Neural crest cell (in vitro differentiated cells): ENCODE results near the gene LMO7. TPM values are rescaled to one million over a fixed set of nuclear protein-coding genes. Genes with fewer than 3 reads are reported as not detected.

Experiments
- DNase-seq: peaks from one replicate; pipeline ENCODE4 v3.0.0; 2021; ENCODE audit warnings: low read depth, mixed read lengths, low spot score
- H3K27ac Mint-ChIP-seq: one replicate; pipeline ENCODE4 v1.8.0; 2021; ENCODE audit warnings: mild to moderate bottlenecking, mixed read lengths; ENCODE audit not compliant: unreplicated experiment
- H3K27me3 Mint-ChIP-seq: 2 replicates; pipeline ENCODE4 v1.8.0; 2021; ENCODE audit warnings: low read depth, mild to moderate bottlenecking, mixed read lengths
- H3K36me3 Mint-ChIP-seq: 2 replicates; pipeline ENCODE4 v1.8.0; 2021; ENCODE audit warnings: low read depth, mild to moderate bottlenecking, mixed read lengths
- H3K4me1 Mint-ChIP-seq: 2 replicates; pipeline ENCODE4 v1.8.0; 2021; ENCODE audit warnings: mixed read lengths
- H3K4me3 Mint-ChIP-seq: one replicate; pipeline ENCODE4 v1.8.0; 2021; ENCODE audit warnings: mild to moderate bottlenecking, mixed read lengths
- H3K9me3 Mint-ChIP-seq: 2 replicates; pipeline ENCODE4 v1.8.0; 2021; ENCODE audit warnings: mixed read lengths
- CTCF ChIP-seq: fragments of 200-600 bp; sonication (generic); conservative IDR thresholded peaks from 2 replicates; pipeline ENCODE4 v1.5.0; 2021; ENCODE audit warnings: antibody characterized with exemption, mild to moderate bottlenecking
- total RNA-seq: library from RNA; stranded (reverse); gene quantifications from 2 replicates; pipeline ENCODE4 v1.2.1, GENCODE V29; 2021

LMO7 gene
- total RNA-seq, 1 donor from 2014 or later = 4.8 TPM

DNA sequence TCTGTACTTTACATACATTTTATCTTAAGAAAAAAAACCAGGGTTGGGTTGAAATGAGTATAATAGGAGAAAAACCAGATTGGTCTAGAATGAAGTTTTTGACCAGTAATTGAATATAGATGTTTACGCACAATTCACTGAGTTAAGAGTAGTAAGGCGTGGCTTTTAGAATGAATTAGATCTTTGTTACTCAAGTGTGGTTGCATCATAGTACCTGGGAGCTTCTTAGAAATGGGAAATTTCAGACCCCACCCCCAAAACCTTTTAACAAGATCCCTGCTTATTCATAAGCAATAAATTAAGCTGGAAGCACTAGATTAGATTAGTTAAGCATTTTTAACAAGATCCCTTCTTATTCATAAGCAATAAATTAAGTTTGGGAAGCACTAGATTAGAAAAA lies 28.7 kb upstream of the LMO7 start:
- no peak overlapping the region for H3K4me3 Mint-ChIP-seq
- H3K27ac Mint-ChIP-seq = no peak overlapping the region
- no peak for DNase-seq
- no peaks in the 10 kb centered on the region for H3K4me1 Mint-ChIP-seq
- H3K27me3 Mint-ChIP-seq = no peaks in the 10 kb centered on the region
- no peaks in the 10 kb centered on the region for H3K9me3 Mint-ChIP-seq
- H3K36me3 Mint-ChIP-seq = peaks cover 8% of the 10 kb centered on the region
- no peak for TF ChIP-seq CTCF

DNA sequence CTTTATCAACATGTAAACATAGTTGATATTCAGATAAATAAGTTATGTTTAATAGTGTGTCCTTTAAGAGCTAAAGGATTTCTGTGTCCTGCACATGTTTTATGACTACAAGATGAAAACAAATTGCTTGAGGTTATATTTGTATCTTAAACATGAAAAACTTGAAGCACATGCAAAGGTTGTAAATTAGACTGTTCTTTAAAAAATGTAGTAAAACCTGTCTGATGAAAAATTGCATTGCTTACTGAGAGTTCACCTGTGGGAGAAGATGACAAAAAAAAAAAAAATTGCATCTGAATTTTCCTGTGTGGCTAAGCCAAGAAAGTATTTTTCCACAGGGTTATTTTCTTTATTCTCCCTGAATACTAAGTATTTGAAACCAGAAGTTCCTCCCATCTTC lies 25.7 kb upstream of the LMO7 start:
- no peak overlapping the region for H3K4me3 Mint-ChIP-seq
- H3K27ac Mint-ChIP-seq = no peak overlapping the region
- H3K9me3 Mint-ChIP-seq = no peaks in the 10 kb centered on the region
- DNase-seq = no peak
- TF ChIP-seq CTCF = no peak
- H3K4me1 Mint-ChIP-seq = no peaks in the 10 kb centered on the region
- H3K36me3 Mint-ChIP-seq = peaks cover 8% of the 10 kb centered on the region
- H3K27me3 Mint-ChIP-seq = no peaks in the 10 kb centered on the region

DNA sequence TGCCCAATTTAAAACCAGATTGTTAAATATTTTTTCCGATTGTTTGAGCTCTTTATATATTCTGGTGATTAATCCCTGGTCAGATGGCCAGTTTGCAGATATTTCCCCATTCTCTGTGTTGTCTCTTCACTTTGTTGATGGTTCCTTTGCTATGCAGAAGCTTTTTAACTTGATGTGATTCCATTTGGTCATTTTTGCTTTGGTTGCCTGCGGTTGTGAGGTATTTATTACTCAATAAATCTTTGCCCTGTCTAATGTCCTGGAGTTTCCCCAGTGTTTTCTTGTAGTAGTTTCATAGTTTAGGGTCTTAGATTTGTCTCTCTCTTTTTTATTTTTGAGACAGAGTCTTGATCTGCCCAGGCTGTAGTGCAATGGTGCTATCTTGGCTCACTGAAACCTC lies 23.8 kb upstream of the LMO7 start:
- Mint-ChIP-seq H3K4me3 (no peak overlapping the region), H3K36me3 (peaks cover 6% of the 10 kb centered on the region), H3K9me3 (no peaks in the 10 kb centered on the region), H3K4me1 (no peaks in the 10 kb centered on the region), H3K27ac (no peak overlapping the region), H3K27me3 (no peaks in the 10 kb centered on the region)
- DNase-seq = no peak
- TF ChIP-seq CTCF = no peak

DNA sequence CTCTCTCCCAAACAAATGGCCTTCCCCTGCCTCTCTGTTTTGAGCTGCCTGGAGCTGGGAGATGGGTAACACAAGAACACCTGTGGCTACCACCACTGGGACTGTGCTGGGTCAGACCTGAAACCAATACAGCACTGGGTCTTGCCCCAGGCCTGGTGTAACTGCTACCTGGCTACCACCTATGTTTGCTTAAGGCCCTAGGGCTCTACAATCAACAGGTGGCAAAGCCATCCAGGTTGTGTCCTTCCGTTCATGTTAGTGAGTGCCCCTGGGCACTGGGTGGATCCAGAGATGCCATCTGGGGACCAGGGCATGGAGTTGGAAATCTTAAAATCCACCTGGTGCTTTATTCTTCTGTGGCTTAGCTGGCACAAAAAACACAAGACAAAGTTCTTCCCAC lies 18.9 kb upstream of the LMO7 start:
- Mint-ChIP-seq H3K4me1 (no peaks in the 10 kb centered on the region), H3K27me3 (no peaks in the 10 kb centered on the region), H3K9me3 (no peaks in the 10 kb centered on the region), H3K4me3 (no peak overlapping the region), H3K27ac (no peak overlapping the region), H3K36me3 (peaks cover 7% of the 10 kb centered on the region)
- no peak for TF ChIP-seq CTCF
- no peak for DNase-seq

DNA sequence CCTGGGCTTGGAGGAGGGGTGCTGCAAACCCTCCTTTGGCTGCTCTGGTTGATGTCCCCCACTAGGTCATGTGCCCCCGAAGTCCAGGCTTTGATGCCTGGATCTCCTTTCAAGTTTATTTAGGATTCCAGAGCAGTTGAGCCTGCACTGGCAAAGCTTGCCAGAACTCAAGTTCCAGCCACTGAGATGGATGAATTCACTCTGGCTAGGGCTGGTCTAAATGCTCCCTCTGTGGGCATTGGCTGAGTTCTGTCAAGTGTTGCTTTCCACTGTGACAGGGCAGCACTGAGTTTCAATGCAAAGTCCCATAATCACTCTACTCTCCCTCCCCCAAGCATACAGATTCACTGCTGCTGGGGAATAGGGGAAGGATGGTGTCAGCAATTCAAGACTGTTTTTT lies 17.8 kb upstream of the LMO7 start:
- Mint-ChIP-seq H3K27me3 (no peaks in the 10 kb centered on the region), H3K4me3 (no peak overlapping the region), H3K4me1 (no peaks in the 10 kb centered on the region), H3K27ac (no peak overlapping the region), H3K9me3 (no peaks in the 10 kb centered on the region), H3K36me3 (peaks cover 7% of the 10 kb centered on the region)
- TF ChIP-seq CTCF = no peak
- no peak for DNase-seq

GRCh38 chr13:75620020-75620419 lies 16.1 kb upstream of the LMO7 start:
- H3K9me3 Mint-ChIP-seq = no peaks in the 10 kb centered on the region
- H3K4me3 Mint-ChIP-seq = no peak overlapping the region
- TF ChIP-seq CTCF = no peak
- no peak overlapping the region for H3K27ac Mint-ChIP-seq
- no peaks in the 10 kb centered on the region for H3K27me3 Mint-ChIP-seq
- no peaks in the 10 kb centered on the region for H3K4me1 Mint-ChIP-seq
- DNase-seq = no peak
- H3K36me3 Mint-ChIP-seq = peaks cover 9% of the 10 kb centered on the region
